DOHH2 (cell line): ENCODE results near the gene LRRN2.

ENCODE experiments used
- H3F3A ChIP-seq: fragments of 200-600 bp; sonication (generic), shearing (Covaris generic); 2 replicates; pipeline ENCODE4 v1.6.0; 2016; ENCODE audit warnings: antibody characterized with exemption, mild to moderate bottlenecking; ENCODE audit not compliant: control insufficient read depth, insufficient read depth
- H3K27ac ChIP-seq: fragments of 200-600 bp; sonication (generic); 2 replicates; pipeline ENCODE4 v1.5.1; 2014; ENCODE audit warnings: low read depth, mild to moderate bottlenecking, low read length, moderate library complexity
- H3K27me3 ChIP-seq: fragments of 200-600 bp; sonication (generic); 2 replicates; pipeline ENCODE4 v1.6.1; 2014; ENCODE audit warnings: mild to moderate bottlenecking, low read length, mixed read lengths; ENCODE audit not compliant: control insufficient read depth
- H3K36me3 ChIP-seq: fragments of 200-600 bp; sonication (generic); 2 replicates; pipeline ENCODE4 v1.6.1; 2014; ENCODE audit warnings: mild to moderate bottlenecking, low read length, moderate library complexity, mixed read lengths; ENCODE audit not compliant: control insufficient read depth
- H3K4me1 ChIP-seq: fragments of 200-600 bp; sonication (generic); 2 replicates; pipeline ENCODE4 v1.6.1; 2014; ENCODE audit warnings: mild to moderate bottlenecking, low read length, mixed read lengths; ENCODE audit not compliant: control insufficient read depth
- H3K4me2 ChIP-seq: fragments of 200-600 bp; sonication (generic); 2 replicates; pipeline ENCODE4 v1.6.0; 2014; ENCODE audit warnings: mild to moderate bottlenecking, low read length, moderate library complexity
- H3K4me3 ChIP-seq: fragments of 200-600 bp; sonication (generic); 2 replicates; pipeline ENCODE4 v1.5.1; 2014; ENCODE audit warnings: mild to moderate bottlenecking, low read length, mixed read lengths
- H3K79me2 ChIP-seq: fragments of 200-600 bp; sonication (generic); 2 replicates; pipeline ENCODE4 v1.6.1; 2014; ENCODE audit warnings: mild to moderate bottlenecking, low read length, mixed read lengths; ENCODE audit not compliant: control insufficient read depth
- H3K9me2 ChIP-seq: fragments of 200-600 bp; sonication (generic); replicated peaks from 2 replicates; pipeline ENCODE4 v1.6.1; 2014; ENCODE audit warnings: mild to moderate bottlenecking, low read length, mixed read lengths; ENCODE audit not compliant: control insufficient read depth
- H3K9me3 ChIP-seq: fragments of 200-600 bp; sonication (generic); 2 replicates; pipeline ENCODE4 v1.6.1; 2014; ENCODE audit warnings: antibody characterized with exemption, low read length, mixed read lengths; ENCODE audit not compliant: control insufficient read depth, insufficient read depth
- H4K20me1 ChIP-seq: fragments of 200-600 bp; sonication (generic); 2 replicates; pipeline ENCODE4 v1.6.0; 2014; ENCODE audit warnings: low read depth, mild to moderate bottlenecking, antibody characterized with exemption, low read length, moderate library complexity; ENCODE audit not compliant: control insufficient read depth, insufficient read depth
- CTCF ChIP-seq: fragments of 200-600 bp; sonication (generic); IDR thresholded peaks from one replicate; pipeline ENCODE4 v1.5.1; 2014; ENCODE audit warnings: antibody characterized with exemption, mild to moderate bottlenecking, low read depth, low read length; ENCODE audit not compliant: poor library complexity, severe bottlenecking
- EZH2phosphoT487 ChIP-seq: fragments of 200-600 bp; sonication (generic); IDR thresholded peaks from 2 replicates; pipeline ENCODE4 v1.6.1; 2017; ENCODE audit warnings: borderline replicate concordance, mild to moderate bottlenecking, antibody characterized with exemption, low read length, moderate library complexity, mixed read lengths

The LRRN2 gene

GRCh38 chr1:204645251-204645650, 40.3 kb downstream of the LRRN2 start:
- Histone ChIP-seq H3K27ac (no peak overlapping the region), H3K79me2 (no peaks in the 10 kb centered on the region), H3K36me3 (no peaks in the 10 kb centered on the region), H3K9me2 (no peaks in the 10 kb centered on the region), H3K4me3 (no peak overlapping the region), H3F3A (no peaks in the 10 kb centered on the region), H3K4me1 (no peaks in the 10 kb centered on the region), H4K20me1 (no peaks in the 10 kb centered on the region), H3K9me3 (no peaks in the 10 kb centered on the region), H3K4me2 (no peak overlapping the region), H3K27me3 (peaks cover 8% of the 10 kb centered on the region; the same call in 1 of the 2 replicates)
- TF ChIP-seq EZH2phosphoT487 = no peak
- TF ChIP-seq CTCF = no peak

GRCh38 chr1:204643503-204643902, 42.0 kb downstream of the LRRN2 start:
- Histone ChIP-seq H3K27me3 (peaks cover 8% of the 10 kb centered on the region; the same call in 1 of the 2 replicates), H3K36me3 (no peaks in the 10 kb centered on the region), H3F3A (no peaks in the 10 kb centered on the region), H3K4me3 (no peak overlapping the region), H3K9me2 (no peaks in the 10 kb centered on the region), H3K4me2 (no peak overlapping the region), H3K27ac (no peak overlapping the region), H3K4me1 (no peaks in the 10 kb centered on the region), H4K20me1 (no peaks in the 10 kb centered on the region), H3K79me2 (no peaks in the 10 kb centered on the region), H3K9me3 (no peaks in the 10 kb centered on the region)
- TF ChIP-seq EZH2phosphoT487 (no peak), CTCF (no peak)

- Histone ChIP-seq H3F3A (no peaks in the 10 kb centered on the region), H3K9me2 (no peaks in the 10 kb centered on the region), H3K4me2 (no peak overlapping the region), H3K9me3 (no peaks in the 10 kb centered on the region), H3K27ac (no peak overlapping the region), H3K36me3 (no peaks in the 10 kb centered on the region), H4K20me1 (no peaks in the 10 kb centered on the region), H3K4me1 (no peaks in the 10 kb centered on the region), H3K27me3 (peaks cover 9% of the 10 kb centered on the region; the same call in 1 of the 2 replicates), H3K79me2 (no peaks in the 10 kb centered on the region), H3K4me3 (no peak overlapping the region)
- TF ChIP-seq CTCF (no peak), EZH2phosphoT487 (no peak)
Measured at GRCh38 chr1:204641936-204642335, 43.6 kb downstream of the LRRN2 start.

GRCh38 chr1:204641455-204641854, 44.1 kb downstream of the LRRN2 start:
- no peaks in the 10 kb centered on the region for H3K4me1 ChIP-seq
- TF ChIP-seq EZH2phosphoT487 (no peak), CTCF (no peak)
- H3F3A ChIP-seq = no peaks in the 10 kb centered on the region
- H3K4me2 ChIP-seq = no peak overlapping the region
- no peak overlapping the region for H3K27ac ChIP-seq
- no peaks in the 10 kb centered on the region for H4K20me1 ChIP-seq
- no peak overlapping the region for H3K4me3 ChIP-seq
- no peaks in the 10 kb centered on the region for H3K9me2 ChIP-seq
- H3K27me3 ChIP-seq = peaks cover 10% of the 10 kb centered on the region; the same call in 1 of the 2 replicates
- no peaks in the 10 kb centered on the region for H3K9me3 ChIP-seq
- H3K36me3 ChIP-seq = no peaks in the 10 kb centered on the region
- H3K79me2 ChIP-seq = no peaks in the 10 kb centered on the region
